Chondrocyte (in vitro differentiated cells): ENCODE measurements around the gene SVIL. TPM values are rescaled to one million over a fixed set of nuclear protein-coding genes. Genes with fewer than 3 reads are reported as not detected.
"Not testable (repeated sequence)": the region's sequence is repeated elsewhere in the genome, so short reads cannot be mapped to it uniquely, and the experiment has no call there.

Experiments used
- DNase-seq: peaks from one replicate; pipeline ENCODE4 v3.0.0; 2021; ENCODE audit warnings: mixed read lengths, low spot score
- H3K27ac Mint-ChIP-seq: one replicate; pipeline ENCODE4 v1.8.0; 2021; ENCODE audit warnings: mild to moderate bottlenecking, moderate library complexity, mixed read lengths; ENCODE audit not compliant: unreplicated experiment
- H3K27me3 Mint-ChIP-seq: 2 replicates; pipeline ENCODE4 v1.8.0; 2021; ENCODE audit warnings: low read depth, mixed read lengths
- H3K36me3 Mint-ChIP-seq: 2 replicates; pipeline ENCODE4 v1.8.0; 2021; ENCODE audit warnings: low read depth, mixed read lengths
- H3K4me1 Mint-ChIP-seq: 2 replicates; pipeline ENCODE4 v1.8.0; 2021; ENCODE audit warnings: low read depth, mild to moderate bottlenecking, mixed read lengths
- H3K4me3 Mint-ChIP-seq: one replicate; pipeline ENCODE4 v1.8.0; 2021; ENCODE audit warnings: mild to moderate bottlenecking, moderate library complexity, mixed read lengths; ENCODE audit not compliant: unreplicated experiment
- H3K9me3 Mint-ChIP-seq: 2 replicates; pipeline ENCODE4 v1.8.0; 2021; ENCODE audit warnings: low read depth, mixed read lengths
- total RNA-seq: library from RNA; stranded (reverse); gene quantifications from 3 replicates; pipeline ENCODE4 v1.2.1, GENCODE V29; 2021
- TF ChIP-seq, protein P1 (sequence below): fragments of 200-600 bp; sonication (generic); IDR thresholded peaks from 2 replicates; pipeline ENCODE4 v1.5.0; 2021; ENCODE audit warnings: antibody characterized with exemption, mild to moderate bottlenecking, moderate library complexity

SVIL gene
- total RNA-seq, 1 donor from 2014 or later: 112 TPM

GRCh38 chr10:29588629-29589421 is 45.9 kb downstream of the SVIL start:
- Mint-ChIP-seq H3K9me3 (no peaks in the 10 kb centered on the region), H3K27me3 (no peaks in the 10 kb centered on the region)
- DNase-seq: no peak

DNA sequence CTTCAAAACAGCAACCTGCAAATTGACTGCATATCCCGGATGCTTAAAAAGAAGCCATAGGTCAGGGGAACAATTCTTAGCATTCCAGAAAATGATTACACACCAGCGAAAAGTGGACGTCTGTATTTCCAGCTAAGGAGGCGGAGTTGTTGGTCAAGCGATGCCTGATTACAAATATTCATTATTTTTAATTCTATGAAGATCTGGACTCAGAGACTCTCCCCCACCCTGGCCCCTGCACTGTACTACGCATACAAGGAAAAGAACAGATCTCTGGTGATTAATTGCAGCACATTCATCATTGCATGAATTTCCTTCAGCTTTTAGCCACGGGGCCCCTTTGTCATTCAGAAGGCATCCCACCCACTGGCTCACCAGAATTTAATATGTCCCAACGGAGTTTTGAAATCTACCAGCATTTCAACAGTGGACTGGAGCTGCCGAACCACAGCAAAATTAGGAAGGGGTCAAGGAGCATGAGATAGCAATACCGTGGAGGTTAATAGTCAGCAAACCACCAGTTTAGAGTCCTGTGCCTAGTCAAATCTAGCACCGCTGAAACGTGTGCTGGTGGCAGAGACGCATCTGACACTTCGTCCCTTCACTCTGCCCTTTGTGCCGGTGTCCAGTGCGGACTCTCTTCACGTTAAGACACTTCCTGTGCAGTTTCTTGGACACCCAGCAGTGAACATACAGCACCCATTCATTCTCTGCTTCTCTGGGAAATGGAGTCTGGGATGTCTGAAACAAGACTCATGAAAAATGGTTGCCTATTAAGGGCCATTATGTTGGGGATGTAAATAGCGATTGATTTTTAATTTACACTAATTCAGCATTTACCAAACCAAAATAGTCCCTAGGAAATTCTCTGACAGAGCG is 46.8 kb downstream of the SVIL start:
- H3K27ac Mint-ChIP-seq: peak overlapping the region; percentile 100
- not testable (repeated sequence) for DNase-seq, H3K27me3 Mint-ChIP-seq, H3K9me3 Mint-ChIP-seq, H3K36me3 Mint-ChIP-seq
- H3K4me3 Mint-ChIP-seq: peak overlapping the region; percentile 25
- H3K4me1 Mint-ChIP-seq: peaks cover 78% of the 10 kb centered on the region

More at GRCh38 chr10:29588629-29589421, 45.9 kb downstream of the SVIL start:
- H3K36me3 Mint-ChIP-seq: peaks cover 5% of the 10 kb centered on the region
- peaks cover 70% of the 10 kb centered on the region for H3K4me1 Mint-ChIP-seq
- TF ChIP-seq, protein P1, sequence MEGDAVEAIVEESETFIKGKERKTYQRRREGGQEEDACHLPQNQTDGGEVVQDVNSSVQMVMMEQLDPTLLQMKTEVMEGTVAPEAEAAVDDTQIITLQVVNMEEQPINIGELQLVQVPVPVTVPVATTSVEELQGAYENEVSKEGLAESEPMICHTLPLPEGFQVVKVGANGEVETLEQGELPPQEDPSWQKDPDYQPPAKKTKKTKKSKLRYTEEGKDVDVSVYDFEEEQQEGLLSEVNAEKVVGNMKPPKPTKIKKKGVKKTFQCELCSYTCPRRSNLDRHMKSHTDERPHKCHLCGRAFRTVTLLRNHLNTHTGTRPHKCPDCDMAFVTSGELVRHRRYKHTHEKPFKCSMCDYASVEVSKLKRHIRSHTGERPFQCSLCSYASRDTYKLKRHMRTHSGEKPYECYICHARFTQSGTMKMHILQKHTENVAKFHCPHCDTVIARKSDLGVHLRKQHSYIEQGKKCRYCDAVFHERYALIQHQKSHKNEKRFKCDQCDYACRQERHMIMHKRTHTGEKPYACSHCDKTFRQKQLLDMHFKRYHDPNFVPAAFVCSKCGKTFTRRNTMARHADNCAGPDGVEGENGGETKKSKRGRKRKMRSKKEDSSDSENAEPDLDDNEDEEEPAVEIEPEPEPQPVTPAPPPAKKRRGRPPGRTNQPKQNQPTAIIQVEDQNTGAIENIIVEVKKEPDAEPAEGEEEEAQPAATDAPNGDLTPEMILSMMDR: no peak
- H3K4me3 Mint-ChIP-seq: peak overlapping the region; percentile 13
- peak overlapping the region; percentile 100 for H3K27ac Mint-ChIP-seq

DNA sequence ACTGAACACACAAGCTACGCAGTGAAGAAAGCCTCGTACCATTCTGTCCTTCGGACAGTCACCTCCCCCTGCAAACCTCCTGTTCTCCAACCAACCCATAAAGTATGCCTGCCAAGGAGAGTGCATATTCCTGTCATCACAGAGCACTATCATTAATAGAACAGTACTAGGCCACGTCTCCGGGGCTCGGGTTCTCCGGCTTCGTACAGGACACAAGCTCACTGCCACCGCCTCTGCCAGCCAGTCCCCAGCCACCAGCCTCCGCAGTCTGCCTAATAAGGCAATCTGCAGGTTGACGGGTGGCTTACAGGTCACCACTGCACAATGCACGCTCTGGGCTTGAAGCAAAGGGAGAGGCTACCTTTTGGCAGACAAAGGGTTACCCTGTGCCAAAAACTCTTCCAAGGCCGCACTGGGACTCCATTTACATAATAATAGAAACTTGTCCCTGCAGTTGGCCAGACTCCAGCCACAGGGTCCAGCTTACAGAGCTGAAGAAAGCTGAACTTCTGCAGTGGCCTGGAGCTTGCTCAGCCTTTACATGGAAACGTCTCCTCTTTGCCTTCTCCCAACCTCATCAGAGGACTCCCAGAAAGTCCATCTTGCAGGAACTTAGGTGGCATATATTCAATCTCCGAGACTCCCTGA is 47.5 kb downstream of the SVIL start:
- not testable (repeated sequence) for H3K27me3 Mint-ChIP-seq, H3K9me3 Mint-ChIP-seq, H3K4me3 Mint-ChIP-seq, DNase-seq, H3K36me3 Mint-ChIP-seq
- H3K4me1 Mint-ChIP-seq: peaks cover 83% of the 10 kb centered on the region
- H3K27ac Mint-ChIP-seq: peak overlapping the region; percentile 82

DNA sequence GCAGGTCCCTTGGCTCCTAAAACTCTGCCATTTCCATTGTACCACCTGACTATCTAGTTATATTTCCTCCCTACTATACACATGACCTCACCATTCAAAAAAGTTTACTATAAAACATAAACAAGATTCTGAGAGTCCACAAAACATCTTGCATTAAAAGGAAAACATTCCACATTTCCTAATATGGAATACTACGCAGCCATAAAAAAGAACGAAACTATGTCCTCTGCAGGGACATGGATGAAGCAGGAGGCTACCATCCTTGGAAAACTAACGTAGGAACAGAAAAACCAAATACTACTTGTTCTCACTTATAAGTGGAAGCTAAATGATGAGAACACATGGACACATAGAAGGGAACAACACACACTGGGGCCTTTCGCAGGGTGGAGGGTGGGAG is 48.3 kb downstream of the SVIL start:
- H3K4me3 Mint-ChIP-seq: no peak overlapping the region
- peaks cover 5% of the 10 kb centered on the region for H3K36me3 Mint-ChIP-seq
- DNase-seq: peak; percentile 42
- TF ChIP-seq, protein P1: no peak
- no peaks in the 10 kb centered on the region for H3K27me3 Mint-ChIP-seq
- peak overlapping the region; percentile 34 for H3K27ac Mint-ChIP-seq
- peaks cover 78% of the 10 kb centered on the region for H3K4me1 Mint-ChIP-seq
- no peaks in the 10 kb centered on the region for H3K9me3 Mint-ChIP-seq

- H3K27ac Mint-ChIP-seq: peak overlapping the region; percentile 65
Measured at GRCh38 chr10:29585488-29585976, 49.2 kb downstream of the SVIL start.

More at GRCh38 chr10:29585488-29585976, 49.2 kb downstream of the SVIL start:
- Mint-ChIP-seq H3K36me3 (peaks cover 5% of the 10 kb centered on the region), H3K4me1 (peaks cover 68% of the 10 kb centered on the region), H3K4me3 (no peak overlapping the region), H3K27me3 (no peaks in the 10 kb centered on the region), H3K9me3 (no peaks in the 10 kb centered on the region)
- DNase-seq: peak; percentile 91
- TF ChIP-seq, protein P1: peak; percentile 32
